Neuronal stem cell (in vitro differentiated cells): ENCODE results near the gene HMOX1.
A peak's percentile ranks its signal among the peaks of the same experiment; 100 is the strongest.

Experiments
- DNase-seq: peaks from one replicate; pipeline ENCODE4 v3.0.0-alpha.2; 2013; ENCODE audit warnings: low spot score
- H2AFZ ChIP-seq: one replicate; pipeline ENCODE4 v1.6.1; 2013; ENCODE audit warnings: mild to moderate bottlenecking, low read length, inconsistent platforms
- H2AK5ac ChIP-seq: 2 replicates; pipeline ENCODE4 v1.6.1; 2013; ENCODE audit warnings: low read depth, mild to moderate bottlenecking, inconsistent platforms, low read length, moderate library complexity, mixed read lengths
- H2BK120ac ChIP-seq: 2 replicates; pipeline ENCODE4 v1.6.1; 2013; ENCODE audit warnings: low read depth, mild to moderate bottlenecking, inconsistent platforms, low read length, moderate library complexity, mixed read lengths
- H2BK12ac ChIP-seq: one replicate; pipeline ENCODE4 v1.6.1; 2013; ENCODE audit warnings: low read length, inconsistent platforms
- H2BK15ac ChIP-seq: 2 replicates; pipeline ENCODE4 v1.6.1; 2013; ENCODE audit warnings: mild to moderate bottlenecking, low read length, inconsistent platforms, mixed read lengths
- H2BK5ac ChIP-seq: one replicate; pipeline ENCODE4 v1.6.1; 2013; ENCODE audit warnings: inconsistent platforms, mild to moderate bottlenecking, low read length, moderate library complexity
- H3K14ac ChIP-seq: one replicate; pipeline ENCODE4 v1.6.1; 2013; ENCODE audit warnings: low read length, inconsistent platforms
- H3K18ac ChIP-seq: 2 replicates; pipeline ENCODE4 v1.6.1; 2013; ENCODE audit warnings: low read length, inconsistent platforms
- H3K23ac ChIP-seq: 2 replicates; pipeline ENCODE4 v1.6.1; 2013; ENCODE audit warnings: low read depth, mild to moderate bottlenecking, mixed read lengths, low read length, inconsistent platforms; ENCODE audit not compliant: poor library complexity
- H3K27ac ChIP-seq: replicated peaks from 3 replicates; pipeline ENCODE4 v1.5.1; 2013; ENCODE audit warnings: low read length, inconsistent platforms
- H3K27me3 ChIP-seq, 3 experiments: 2 replicates each; pipeline ENCODE4 v1.6.1; 2013; ENCODE audit warnings: low read length in 3 of 3, mild to moderate bottlenecking in 2 of 3, inconsistent platforms in 1 of 3, low read depth in 1 of 3, mixed read lengths in 1 of 3, moderate library complexity in 1 of 3; ENCODE audit not compliant: control insufficient read depth in 3 of 3, insufficient read depth in 3 of 3
- H3K36me3 ChIP-seq, 2 donors: replicated peaks in 1 of 2; 2 replicates each; pipeline ENCODE4 v1.6.1; 2013; ENCODE audit warnings: low read length in 2 of 2; ENCODE audit not compliant: control insufficient read depth in 2 of 2, insufficient read depth in 2 of 2
- H3K4ac ChIP-seq: 2 replicates; pipeline ENCODE4 v1.6.1; 2013; ENCODE audit warnings: inconsistent platforms, mild to moderate bottlenecking, low read length, moderate library complexity
- H3K4me1 ChIP-seq, 2 donors: 1 replicate in 1 of 2; 2 replicates in 1 of 2; pipeline ENCODE4 v1.6.1; 2013; ENCODE audit warnings: low read length in 2 of 2, low read depth in 1 of 2; ENCODE audit not compliant: control insufficient read depth in 2 of 2, insufficient read depth in 1 of 2
- H3K4me2 ChIP-seq: one replicate; pipeline ENCODE4 v1.6.1; 2013; ENCODE audit warnings: mild to moderate bottlenecking, low read length, inconsistent platforms; ENCODE audit not compliant: insufficient read depth, poor library complexity, severe bottlenecking
- H3K4me3 ChIP-seq, 2 donors: 2 replicates each; pipeline ENCODE4 v1.5.1; 2013; ENCODE audit warnings: low read length in 2 of 2, mild to moderate bottlenecking in 2 of 2, inconsistent platforms in 1 of 2, moderate library complexity in 1 of 2
- H3K79me1 ChIP-seq: one replicate; pipeline ENCODE4 v1.6.1; 2013; ENCODE audit warnings: low read depth, mild to moderate bottlenecking, inconsistent platforms, low read length, moderate library complexity
- H3K9ac ChIP-seq: one replicate; pipeline ENCODE4 v1.6.1; 2013; ENCODE audit warnings: mild to moderate bottlenecking, low read depth, low read length, inconsistent platforms; ENCODE audit not compliant: poor library complexity
- H3K9me3 ChIP-seq, 2 donors: replicated peaks in 1 of 2; 2 replicates each; pipeline versions ENCODE3 to v1.6.1; 2013; ENCODE audit warnings: low read length in 2 of 2, mild to moderate bottlenecking in 2 of 2, inconsistent platforms in 1 of 2, low read depth in 1 of 2, mixed read lengths in 1 of 2, moderate library complexity in 1 of 2; ENCODE audit not compliant: control insufficient read depth in 2 of 2, insufficient read depth in 1 of 2
- H4K8ac ChIP-seq: one replicate; pipeline ENCODE4 v1.6.1; 2013; ENCODE audit warnings: low read depth, mild to moderate bottlenecking, inconsistent platforms, low read length, moderate library complexity
- H4K91ac ChIP-seq: one replicate; pipeline ENCODE4 v1.6.1; 2013; ENCODE audit warnings: low read length, low read depth, mild to moderate bottlenecking, inconsistent platforms; ENCODE audit not compliant: poor library complexity
- WGBS, 2 donors: extraction: QIAGEN DNeasy Blood & Tissue Kit; methylation state at CpG; one replicate each; pipeline ENCODE4 v1.1.7; 2013; ENCODE audit warnings: missing lambda C conversion rate in 2 of 2, mixed read lengths in 1 of 2; ENCODE audit not compliant: insufficient read length in 2 of 2, insufficient replicate concordance in 1 of 2; ENCODE audit errors: extremely low coverage in 2 of 2; 5-methylcytosine and 5-hydroxymethylcytosine counted together

The HMOX1 gene

DNA sequence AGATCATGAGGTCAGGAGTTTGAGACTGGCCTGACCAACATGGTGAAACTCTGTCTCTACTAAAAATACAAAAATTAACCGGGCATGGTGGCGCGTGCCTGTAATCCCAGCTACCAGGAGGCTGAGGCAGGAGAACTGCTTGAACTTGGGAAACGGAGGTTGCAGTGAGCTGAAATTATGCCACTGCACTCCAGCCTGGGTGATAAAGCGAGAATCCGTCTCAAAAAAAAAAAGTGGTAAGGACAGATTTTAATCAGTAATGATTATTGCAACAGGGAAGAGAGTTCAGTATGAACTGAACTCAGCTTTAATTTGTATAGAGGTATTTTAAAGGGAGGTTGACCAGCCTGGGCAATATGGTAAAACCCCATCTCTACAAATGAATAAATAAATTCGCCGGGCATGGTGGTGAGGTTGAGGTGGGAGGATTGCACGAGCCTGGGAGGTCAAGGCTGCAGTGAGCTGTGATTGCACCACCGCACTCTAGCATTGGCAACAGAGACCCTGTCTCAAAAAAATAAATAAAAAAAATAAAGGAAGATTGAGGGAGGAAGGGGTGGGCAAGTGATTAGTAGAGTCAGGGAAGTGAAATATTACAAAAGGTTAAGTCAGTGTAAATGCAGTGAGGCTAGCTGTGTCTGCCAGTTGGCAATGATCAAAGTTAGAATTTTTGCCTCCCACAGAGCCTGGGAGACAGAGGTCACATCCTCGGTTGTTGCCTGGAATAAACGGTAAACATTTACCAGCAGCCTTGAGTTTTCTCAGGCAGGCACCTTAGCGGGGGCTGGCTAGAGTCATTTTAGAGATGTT is 16.4 kb downstream of the HMOX1 start:
- no peak for DNase-seq
- Histone ChIP-seq H3K14ac (no peak overlapping the region), H3K27ac (no peak overlapping the region), H2AK5ac (no peak overlapping the region), H2AFZ (peak overlapping the region; percentile 76), H3K9me3 (no peaks in the 10 kb centered on the region), H3K4ac (no peak overlapping the region), H2BK12ac (no peak overlapping the region), H4K91ac (no peak overlapping the region), H2BK15ac (no peak overlapping the region), H3K18ac (no peak overlapping the region), H3K4me1 (peaks cover 15 to 17% of the 10 kb centered on the region in 2 donors), H2BK120ac (no peak overlapping the region), H4K8ac (no peak overlapping the region), H2BK5ac (no peak overlapping the region), H3K23ac (no peak overlapping the region), H3K4me3 (no peak overlapping the region), H3K79me1 (no peaks in the 10 kb centered on the region), H3K27me3 (no peaks in the 10 kb centered on the region), H3K9ac (no peak overlapping the region), H3K4me2 (no peak overlapping the region), H3K36me3 (peaks cover 8 to 15% of the 10 kb centered on the region in 2 donors)
- WGBS, 2 donors, result no CpG with 5 or more reads among the region's 13 CpGs

DNA sequence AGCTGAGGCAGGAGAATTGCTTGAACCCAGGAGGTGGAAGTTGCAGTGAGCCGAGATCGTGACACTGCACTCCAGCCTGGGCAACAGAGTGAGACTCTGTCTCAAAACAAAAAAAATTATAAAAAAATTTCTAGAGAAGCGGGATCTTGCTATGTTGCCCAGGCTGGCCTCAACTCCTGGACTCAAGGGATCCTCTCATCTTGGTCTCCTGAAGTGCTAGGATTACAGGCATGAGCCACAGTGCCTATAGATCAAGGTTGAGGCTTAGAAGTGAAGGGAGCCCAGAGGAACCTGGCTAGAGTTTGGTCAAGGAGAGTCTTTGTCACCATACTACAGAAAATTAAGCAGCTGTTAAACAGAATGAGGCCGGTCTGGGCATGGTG is 17.7 kb downstream of the HMOX1 start:
- Histone ChIP-seq H3K4me3 (no peak overlapping the region), H2AFZ (no peak overlapping the region), H3K79me1 (peaks cover 4% of the 10 kb centered on the region), H3K9ac (no peak overlapping the region), H3K23ac (no peak overlapping the region), H3K18ac (no peak overlapping the region), H2BK120ac (no peak overlapping the region), H3K4me1 (peaks cover 15 to 17% of the 10 kb centered on the region in 2 donors), H3K36me3 (peaks cover 15 to 28% of the 10 kb centered on the region in 2 donors), H2BK15ac (peak overlapping the region; percentile 81), H3K14ac (no peak overlapping the region), H4K91ac (no peak overlapping the region), H3K4me2 (no peak overlapping the region), H3K4ac (no peak overlapping the region), H3K27me3 (no peaks in the 10 kb centered on the region), H4K8ac (no peak overlapping the region), H3K27ac (no peak overlapping the region), H2BK12ac (no peak overlapping the region), H2AK5ac (peak overlapping the region; percentile 14), H3K9me3 (no peaks in the 10 kb centered on the region), H2BK5ac (no peak overlapping the region)
- DNase-seq, result no peak
- WGBS, 2 donors, result no CpG with 5 or more reads among the region's 4 CpGs

DNA sequence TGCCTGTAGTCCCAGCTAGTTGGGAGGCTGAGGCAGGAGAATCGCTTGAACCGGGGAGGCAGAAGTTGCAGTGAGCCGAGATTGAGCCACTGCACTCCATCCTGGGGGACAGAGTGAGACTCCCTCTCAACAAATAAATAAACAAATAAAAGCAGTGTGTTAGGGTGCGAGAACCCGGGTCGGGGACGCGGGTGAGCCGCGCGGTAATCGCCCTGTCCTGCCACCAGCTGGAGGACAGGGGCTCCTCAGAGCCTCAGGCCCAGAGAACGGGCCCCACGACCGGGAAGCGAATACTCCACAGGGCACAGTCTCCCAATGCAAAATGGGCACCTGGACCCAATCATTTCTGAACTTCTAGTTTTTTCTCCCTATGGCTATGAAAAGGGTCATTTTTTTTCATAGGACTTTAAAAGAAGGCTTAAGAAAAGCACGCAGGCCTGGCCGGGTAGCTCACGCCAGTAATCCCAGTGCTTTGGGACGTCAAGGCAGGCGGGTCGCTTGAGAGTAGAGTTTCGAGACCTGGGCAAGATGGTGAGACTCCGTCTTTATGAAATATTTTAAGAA is 18.3 kb downstream of the HMOX1 start:
- Histone ChIP-seq H3K18ac (peak overlapping the region; percentile 96), H4K91ac (no peak overlapping the region), H3K79me1 (peaks cover 4% of the 10 kb centered on the region), H4K8ac (peak overlapping the region; percentile 84), H2BK15ac (peak overlapping the region; percentile 81), H2AK5ac (peak overlapping the region; percentile 92), H2BK5ac (peak overlapping the region; percentile 79), H2BK120ac (peak overlapping the region; percentile 32), H3K27me3 (no peaks in the 10 kb centered on the region), H3K4me3 (peak overlapping the region; percentile 72 to 99), H3K4me2 (peak overlapping the region; percentile 37), H3K9ac (no peak overlapping the region), H2AFZ (peak overlapping the region; percentile 83), H3K4me1 (peaks cover 15 to 17% of the 10 kb centered on the region in 2 donors), H3K27ac (peak overlapping the region; percentile 49), H3K23ac (no peak overlapping the region), H3K14ac (no peak overlapping the region), H2BK12ac (no peak overlapping the region), H3K36me3 (peaks cover 17 to 34% of the 10 kb centered on the region in 2 donors), H3K9me3 (no peaks in the 10 kb centered on the region), H3K4ac (no peak overlapping the region)
- no CpG with 5 or more reads among the region's 24 CpGs for WGBS, 2 donors
- DNase-seq, result no peak
